ENCODE results near the gene CACNA2D4.

The CACNA2D4 gene

GRCh38 chr12:1869145-1869544 lies 49.3 kb downstream of the CACNA2D4 start:
- DNase-seq = no peak

- no peak for DNase-seq
These were observed 53.1 kb downstream of the CACNA2D4 start for GRCh38 chr12:1865284-1865866.

- no peak for DNase-seq
These were observed 53.6 kb downstream of the CACNA2D4 start for GRCh38 chr12:1864867-1865266.

- no peak for DNase-seq
These were observed 54.0 kb downstream of the CACNA2D4 start for GRCh38 chr12:1864456-1864855.

GRCh38 chr12:1863823-1864222 lies 54.6 kb downstream of the CACNA2D4 start:
- DNase-seq = no peak

GRCh38 chr12:1862973-1863372 lies 55.5 kb downstream of the CACNA2D4 start:
- no peak for DNase-seq

GRCh38 chr12:1859643-1860042 lies 58.8 kb downstream of the CACNA2D4 start:
- no peak for DNase-seq

- no peak for DNase-seq
These were observed 60.0 kb downstream of the CACNA2D4 start for GRCh38 chr12:1858456-1858855.

GRCh38 chr12:1857821-1858220 lies 60.6 kb downstream of the CACNA2D4 start:
- no peak for DNase-seq

- no peak for DNase-seq
These were observed 61.4 kb downstream of the CACNA2D4 start for GRCh38 chr12:1857086-1857485.

GRCh38 chr12:1855241-1855640 lies 63.2 kb downstream of the CACNA2D4 start:
- DNase-seq = no peak

GRCh38 chr12:1853716-1854115 lies 64.7 kb downstream of the CACNA2D4 start:
- DNase-seq = no peak

GRCh38 chr12:1852076-1852475 lies 66.4 kb downstream of the CACNA2D4 start:
- DNase-seq = no peak

- no peak for DNase-seq
These were observed 67.2 kb downstream of the CACNA2D4 start for GRCh38 chr12:1851151-1851701.

- DNase-seq = no peak
These were observed 69.7 kb downstream of the CACNA2D4 start for GRCh38 chr12:1848745-1849144.

- DNase-seq = no peak
These were observed 70.3 kb downstream of the CACNA2D4 start for GRCh38 chr12:1848146-1848545.

GRCh38 chr12:1847411-1847810 lies 71.0 kb downstream of the CACNA2D4 start:
- DNase-seq = no peak

- no peak for DNase-seq
These were observed 71.7 kb downstream of the CACNA2D4 start for GRCh38 chr12:1846421-1847405.

GRCh38 chr12:1845886-1846285 lies 72.6 kb downstream of the CACNA2D4 start:
- no peak for DNase-seq

GRCh38 chr12:1845427-1845826 lies 73.0 kb downstream of the CACNA2D4 start:
- DNase-seq = no peak

- no peak for DNase-seq
These were observed 73.6 kb downstream of the CACNA2D4 start for GRCh38 chr12:1844661-1845409.

GRCh38 chr12:1844223-1844622 lies 74.2 kb downstream of the CACNA2D4 start:
- no peak for DNase-seq

- DNase-seq = no peak
These were observed 74.8 kb downstream of the CACNA2D4 start for GRCh38 chr12:1843641-1844005.

Measured in activated T-cell treated with anti-CD3 and anti-CD28 coated beads, Interleukin-2, amount 50 U/mL, for 1 hour (primary cell).